GM12891 (cell line): ENCODE results near the gene ORM1.

Source experiments
- POLR2A ChIP-seq: IDR thresholded peaks from 2 replicates; pipeline ENCODE4 v1.6.1; 2011; ENCODE audit warnings: low read depth, low read length, control low read depth
- POLR2AphosphoS5 ChIP-seq: IDR thresholded peaks from 2 replicates; pipeline ENCODE4 v1.6.1; 2011; ENCODE audit warnings: low read depth, low read length, control low read depth
- POU2F2 ChIP-seq: IDR thresholded peaks from 2 replicates; pipeline ENCODE4 v1.6.1; 2011; ENCODE audit warnings: low read depth, mild to moderate bottlenecking, control low read depth, low read length, moderate library complexity
- TAF1 ChIP-seq: IDR thresholded peaks from 2 replicates; pipeline ENCODE4 v1.6.1; 2011; ENCODE audit warnings: low read depth, low read length, control low read depth

DNA sequence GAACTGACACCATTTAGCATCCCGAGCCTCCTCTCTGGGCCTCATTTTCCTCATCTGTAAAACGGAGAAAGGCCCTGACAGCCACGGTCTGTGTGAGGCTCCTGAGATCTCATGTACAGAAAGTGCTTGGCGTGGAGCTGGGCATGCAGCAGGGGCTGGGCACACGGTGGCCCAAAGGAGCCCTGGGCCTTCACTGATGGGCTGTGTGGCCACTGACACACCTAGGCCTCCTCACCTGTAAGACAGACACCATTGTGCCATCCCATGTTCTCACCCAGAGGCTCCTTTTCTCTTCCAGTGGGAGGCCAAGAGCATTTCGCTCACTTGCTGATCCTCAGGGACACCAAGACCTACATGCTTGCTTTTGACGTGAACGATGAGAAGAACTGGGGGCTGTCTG lies 1.6 kb downstream of the ORM1 start:
- TF ChIP-seq TAF1, result no peak
- no peak for TF ChIP-seq POLR2A
- TF ChIP-seq POLR2AphosphoS5, result no peak
- TF ChIP-seq POU2F2, result no peak
